Spleen (tissue), 11 donors: ENCODE data around the gene PAX7. TPM values are rescaled to one million over a fixed set of nuclear protein-coding genes. Genes with fewer than 3 reads are reported as not detected.

Experiments
- DNase-seq: peaks from one replicate; pipeline ENCODE4 v3.0.0-alpha.2; 2020
- H3K27ac ChIP-seq, 8 donors: fragments of 200-600 bp; sonication (generic) in 7 of 8; 1 replicate in 4 of 8; 2 replicates in 4 of 8; pipeline versions ENCODE4 v1.5.0 to v1.8.0; 2016 to 2021; ENCODE audit warnings: inconsistent platforms in 4 of 8, mild to moderate bottlenecking in 4 of 8, moderate library complexity in 1 of 8
- H3K27me3 ChIP-seq, 7 donors: fragments of 200-600 bp; sonication (generic) in 6 of 7; replicated peaks in 1 of 7; 1 replicate in 4 of 7; 2 replicates in 3 of 7; pipeline versions ENCODE4 v1.5.0 to v1.8.0; 2016 to 2021; ENCODE audit warnings: inconsistent platforms in 3 of 7, mild to moderate bottlenecking in 1 of 7
- H3K36me3 ChIP-seq, 6 donors: fragments of 200-600 bp; sonication (generic) in 5 of 6; 1 replicate in 4 of 6; 2 replicates in 2 of 6; pipeline versions ENCODE4 v1.5.0 to v1.8.0; 2016 to 2021; ENCODE audit warnings: inconsistent platforms in 2 of 6
- H3K4me1 ChIP-seq, 6 donors: fragments of 200-600 bp; sonication (generic) in 5 of 6; 1 replicate in 3 of 6; 2 replicates in 3 of 6; pipeline versions ENCODE4 v1.5.0 to v1.8.0; 2016 to 2021; ENCODE audit warnings: inconsistent platforms in 3 of 6
- H3K4me3 ChIP-seq, 8 donors: fragments of 200-600 bp; sonication (generic) in 7 of 8; 1 replicate in 4 of 8; 2 replicates in 4 of 8; pipeline versions ENCODE4 v1.5.0 to v1.8.0; 2016 to 2021; ENCODE audit warnings: inconsistent platforms in 4 of 8, mild to moderate bottlenecking in 4 of 8, moderate library complexity in 2 of 8
- H3K9me3 ChIP-seq, 8 donors: fragments of 200-600 bp; sonication (generic) in 7 of 8; 1 replicate in 4 of 8; 2 replicates in 4 of 8; pipeline versions ENCODE4 v1.5.0 to v1.8.0; 2016 to 2021; ENCODE audit warnings: inconsistent platforms in 4 of 8
- POLR2A ChIP-seq, 3 donors: fragments of 450-650 bp; IDR thresholded peaks; one replicate each; pipeline ENCODE4 v1.5.1; 2017; ENCODE audit warnings: antibody characterized with exemption in 3 of 3, mild to moderate bottlenecking in 1 of 3
- POLR2AphosphoS5 ChIP-seq, 3 donors: sonication (generic); formaldehyde crosslinking; IDR thresholded peaks; one replicate each; pipeline ENCODE4 v1.5.1; 2017; ENCODE audit warnings: antibody characterized with exemption in 3 of 3
- WGBS, 5 donors: extraction: QIAGEN DNeasy Blood & Tissue Kit in 3 of 5; methylation state at CpG; one replicate each; pipeline versions ENCODE4 v1.1.5 to v1.1.7; 2013 to 2018; 5-methylcytosine and 5-hydroxymethylcytosine counted together
- intact Hi-C: fragments of 100-400 bp; cut with DNase I; formaldehyde crosslinking; loops from one replicate; pipeline ENCODE4 v1.15.0; 2023; ENCODE audit warnings: low total_unique reads
- polyA plus RNA-seq, 3 donors: library from polyadenylated mRNA; stranded (reverse); fragments of 200-250 nt; gene quantifications; one replicate each; pipeline ENCODE4 v1.2.1, GENCODE V29; 2013
- total RNA-seq, 7 donors: library from RNA; depleted of rRNA in 3 of 7; stranded (reverse); fragments of >200 nt in 3 of 7; fragmentation: NEBNext Ultra II Directional in 4 of 7; extraction: Animal tissue kit (Norgen Biotek cat#: 25700) in 4 of 7; gene quantifications; one replicate each; pipeline versions ENCODE4 v1.1.0 to v1.2.1, GENCODE V29; 2016 to 2021
- TF ChIP-seq, protein P1 (sequence below), 11 experiments: fragments of 200-600 bp in 7 of 11; fragments of 450-650 bp in 4 of 11; sonication (generic) in 4 of 11; IDR thresholded peaks in 8 of 11; conservative IDR thresholded peaks in 3 of 11; 1 replicate in 7 of 11; 2 replicates in 4 of 11; pipeline versions ENCODE4 v1.4.0 to v1.8.0; 2016 to 2021; ENCODE audit warnings: antibody characterized with exemption in 11 of 11, inconsistent platforms in 4 of 11, mild to moderate bottlenecking in 1 of 11
- donor health status: healthy with polysubstance abuse.
- donor health status: DM: no; HTN: no; CAD: no; lungs with moderate emphysema.
- donor health status: DM: no; HTN: no; CAD: no.
- donor health status: Bipolar disorder and iron deficiency.
- donor health status: healthy.
- donor health status: DM: no; HTN: no; CAD: no.
- donor health status: DM: yes; HTN: yes; CAD: no.

The PAX7 gene
- total and polyA plus RNA-seq, 10 donors: not detected

DNA sequence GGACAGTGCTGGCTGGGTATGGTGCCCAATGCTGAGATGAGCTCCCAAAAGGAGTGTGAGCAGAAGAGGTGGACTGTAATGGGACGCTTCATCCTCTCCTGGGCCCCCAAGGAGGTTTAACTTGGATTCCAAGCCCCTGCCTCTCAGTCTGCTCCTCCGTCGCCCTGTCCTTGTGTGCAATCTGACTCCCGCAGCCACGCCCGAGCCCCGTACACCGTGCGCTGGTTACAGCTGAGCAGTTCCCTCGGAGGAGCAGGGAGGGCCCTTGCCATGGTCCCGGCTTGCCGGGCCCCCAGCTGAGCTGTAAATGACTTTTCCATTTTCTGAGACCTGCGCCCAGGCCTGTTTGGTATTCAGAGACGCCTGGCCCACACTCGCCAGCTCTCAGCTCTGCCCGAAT lies 53.7 kb downstream of the PAX7 start:
- 34 to 43% (median 37%) methylated on average over 16 of the region's 16 CpGs for WGBS, 5 donors
- Histone ChIP-seq H3K4me3 (no peak overlapping the region), H3K27me3 (peaks cover 0 to 62% (median 0%) of the 10 kb centered on the region in 7 donors), H3K36me3 (no peaks in the 10 kb centered on the region), H3K27ac (no peak overlapping the region), H3K4me1 (no peaks in the 10 kb centered on the region), H3K9me3 (no peaks in the 10 kb centered on the region)
- TF ChIP-seq, protein P1, sequence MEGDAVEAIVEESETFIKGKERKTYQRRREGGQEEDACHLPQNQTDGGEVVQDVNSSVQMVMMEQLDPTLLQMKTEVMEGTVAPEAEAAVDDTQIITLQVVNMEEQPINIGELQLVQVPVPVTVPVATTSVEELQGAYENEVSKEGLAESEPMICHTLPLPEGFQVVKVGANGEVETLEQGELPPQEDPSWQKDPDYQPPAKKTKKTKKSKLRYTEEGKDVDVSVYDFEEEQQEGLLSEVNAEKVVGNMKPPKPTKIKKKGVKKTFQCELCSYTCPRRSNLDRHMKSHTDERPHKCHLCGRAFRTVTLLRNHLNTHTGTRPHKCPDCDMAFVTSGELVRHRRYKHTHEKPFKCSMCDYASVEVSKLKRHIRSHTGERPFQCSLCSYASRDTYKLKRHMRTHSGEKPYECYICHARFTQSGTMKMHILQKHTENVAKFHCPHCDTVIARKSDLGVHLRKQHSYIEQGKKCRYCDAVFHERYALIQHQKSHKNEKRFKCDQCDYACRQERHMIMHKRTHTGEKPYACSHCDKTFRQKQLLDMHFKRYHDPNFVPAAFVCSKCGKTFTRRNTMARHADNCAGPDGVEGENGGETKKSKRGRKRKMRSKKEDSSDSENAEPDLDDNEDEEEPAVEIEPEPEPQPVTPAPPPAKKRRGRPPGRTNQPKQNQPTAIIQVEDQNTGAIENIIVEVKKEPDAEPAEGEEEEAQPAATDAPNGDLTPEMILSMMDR (IDR thresholded peaks at IDR 0.05 in 8 of 11, conservative IDR thresholded peaks at IDR 0.05 in 3 of 11): no peak
- no peak for TF ChIP-seq POLR2A (IDR thresholded peaks at IDR 0.05)
- TF ChIP-seq POLR2AphosphoS5 (IDR thresholded peaks at IDR 0.05): no peak
- intact Hi-C loops: no loop called here
- no peak for DNase-seq

DNA sequence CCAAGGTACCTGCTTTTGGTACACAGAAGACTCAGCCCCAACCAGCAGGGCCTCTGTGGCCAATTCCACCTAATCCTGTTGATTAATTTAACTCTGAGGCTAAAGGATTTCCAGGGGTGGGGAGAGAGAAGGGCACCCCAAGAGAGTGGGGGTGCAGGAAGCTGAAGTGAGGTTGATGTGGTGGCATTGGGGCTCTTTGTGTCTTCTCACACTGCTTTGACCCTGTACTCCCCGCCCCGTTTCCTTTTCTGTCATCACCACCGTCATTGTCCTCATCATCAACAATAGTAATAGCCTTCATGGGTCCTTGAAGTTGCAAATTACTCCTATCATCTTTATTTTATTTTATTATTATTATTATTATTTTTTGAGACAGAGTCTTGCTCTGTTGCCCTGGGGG lies 55.9 kb downstream of the PAX7 start:
- WGBS, 5 donors: 52 to 66% (median 54%) methylated on average over 3 of the region's 3 CpGs
- Histone ChIP-seq H3K36me3 (no peaks in the 10 kb centered on the region), H3K4me1 (no peaks in the 10 kb centered on the region), H3K27me3 (peaks cover 0 to 70% (median 0%) of the 10 kb centered on the region in 7 donors), H3K4me3 (no peak overlapping the region), H3K27ac (no peak overlapping the region), H3K9me3 (no peaks in the 10 kb centered on the region)
- DNase-seq: no peak
- intact Hi-C loops: no loop called here
- TF ChIP-seq POLR2AphosphoS5 (IDR thresholded peaks at IDR 0.05) (no peak), POLR2A (IDR thresholded peaks at IDR 0.05) (no peak)
- TF ChIP-seq, protein P1 (IDR thresholded peaks at IDR 0.05 in 8 of 11, conservative IDR thresholded peaks at IDR 0.05 in 3 of 11): no peak

GRCh38 chr1:18687273-18687672 lies 56.6 kb downstream of the PAX7 start:
- Histone ChIP-seq H3K4me3 (no peak overlapping the region), H3K27me3 (peaks cover 0 to 76% (median 0%) of the 10 kb centered on the region in 7 donors), H3K36me3 (no peaks in the 10 kb centered on the region), H3K27ac (no peak overlapping the region), H3K9me3 (no peaks in the 10 kb centered on the region), H3K4me1 (no peaks in the 10 kb centered on the region)
- no peak for DNase-seq
- intact Hi-C loops: no loop called here
- 82 to 88% (median 87%) methylated on average over 7 of the region's 7 CpGs for WGBS, 5 donors
- TF ChIP-seq POLR2AphosphoS5 (IDR thresholded peaks at IDR 0.05): no peak
- no peak for TF ChIP-seq POLR2A (IDR thresholded peaks at IDR 0.05)
- TF ChIP-seq, protein P1 (IDR thresholded peaks at IDR 0.05 in 8 of 11, conservative IDR thresholded peaks at IDR 0.05 in 3 of 11): no peak

- Histone ChIP-seq H3K4me1 (no peaks in the 10 kb centered on the region), H3K9me3 (no peaks in the 10 kb centered on the region), H3K27me3 (peaks cover 0 to 78% (median 17%) of the 10 kb centered on the region in 7 donors), H3K4me3 (no peak overlapping the region), H3K27ac (no peak overlapping the region), H3K36me3 (no peaks in the 10 kb centered on the region)
- WGBS, 5 donors: 86 to 94% (median 87%) methylated on average over 20 of the region's 20 CpGs
- TF ChIP-seq POLR2AphosphoS5 (IDR thresholded peaks at IDR 0.05): no peak
- no peak for TF ChIP-seq POLR2A (IDR thresholded peaks at IDR 0.05)
- TF ChIP-seq, protein P1 (IDR thresholded peaks at IDR 0.05 in 8 of 11, conservative IDR thresholded peaks at IDR 0.05 in 3 of 11): no peak
- no peak for DNase-seq
- intact Hi-C loops: no loop called here
These were observed 61.0 kb downstream of the PAX7 start for GRCh38 chr1:18691648-18692047.
